Dendritic cell treated with granulocyte-macrophage colony-stimulating factor and Interleukin-4, amounts not matched to agents 40 ng/mL and 50 ng/mL, for 4 days (primary cell): ENCODE data around the gene SLC10A3.

Source experiments
- H3K27ac Mint-ChIP-seq: one replicate; pipeline ENCODE4 v1.8.0; 2022; ENCODE audit warnings: mild to moderate bottlenecking, mixed read lengths
- H3K27me3 Mint-ChIP-seq: one replicate; pipeline ENCODE4 v1.8.0; 2022; ENCODE audit warnings: mild to moderate bottlenecking, mixed read lengths
- H3K36me3 Mint-ChIP-seq: one replicate; pipeline ENCODE4 v1.8.0; 2022; ENCODE audit warnings: low read depth, mixed read lengths
- H3K4me1 Mint-ChIP-seq: one replicate; pipeline ENCODE4 v1.8.0; 2022; ENCODE audit warnings: low read depth, mixed read lengths
- H3K4me3 Mint-ChIP-seq: one replicate; pipeline ENCODE4 v1.8.0; 2022; ENCODE audit warnings: mild to moderate bottlenecking, moderate library complexity, mixed read lengths
- H3K9me3 Mint-ChIP-seq: one replicate; pipeline ENCODE4 v1.8.0; 2022; ENCODE audit warnings: mixed read lengths
- intact Hi-C: fragments of 100-400 bp; cut with micrococcal nuclease; formaldehyde crosslinking; loops from one replicate; pipeline ENCODE4 v1.15.0; 2022

The SLC10A3 gene, protein sequence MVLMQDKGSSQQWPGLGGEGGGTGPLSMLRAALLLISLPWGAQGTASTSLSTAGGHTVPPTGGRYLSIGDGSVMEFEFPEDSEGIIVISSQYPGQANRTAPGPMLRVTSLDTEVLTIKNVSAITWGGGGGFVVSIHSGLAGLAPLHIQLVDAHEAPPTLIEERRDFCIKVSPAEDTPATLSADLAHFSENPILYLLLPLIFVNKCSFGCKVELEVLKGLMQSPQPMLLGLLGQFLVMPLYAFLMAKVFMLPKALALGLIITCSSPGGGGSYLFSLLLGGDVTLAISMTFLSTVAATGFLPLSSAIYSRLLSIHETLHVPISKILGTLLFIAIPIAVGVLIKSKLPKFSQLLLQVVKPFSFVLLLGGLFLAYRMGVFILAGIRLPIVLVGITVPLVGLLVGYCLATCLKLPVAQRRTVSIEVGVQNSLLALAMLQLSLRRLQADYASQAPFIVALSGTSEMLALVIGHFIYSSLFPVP

DNA sequence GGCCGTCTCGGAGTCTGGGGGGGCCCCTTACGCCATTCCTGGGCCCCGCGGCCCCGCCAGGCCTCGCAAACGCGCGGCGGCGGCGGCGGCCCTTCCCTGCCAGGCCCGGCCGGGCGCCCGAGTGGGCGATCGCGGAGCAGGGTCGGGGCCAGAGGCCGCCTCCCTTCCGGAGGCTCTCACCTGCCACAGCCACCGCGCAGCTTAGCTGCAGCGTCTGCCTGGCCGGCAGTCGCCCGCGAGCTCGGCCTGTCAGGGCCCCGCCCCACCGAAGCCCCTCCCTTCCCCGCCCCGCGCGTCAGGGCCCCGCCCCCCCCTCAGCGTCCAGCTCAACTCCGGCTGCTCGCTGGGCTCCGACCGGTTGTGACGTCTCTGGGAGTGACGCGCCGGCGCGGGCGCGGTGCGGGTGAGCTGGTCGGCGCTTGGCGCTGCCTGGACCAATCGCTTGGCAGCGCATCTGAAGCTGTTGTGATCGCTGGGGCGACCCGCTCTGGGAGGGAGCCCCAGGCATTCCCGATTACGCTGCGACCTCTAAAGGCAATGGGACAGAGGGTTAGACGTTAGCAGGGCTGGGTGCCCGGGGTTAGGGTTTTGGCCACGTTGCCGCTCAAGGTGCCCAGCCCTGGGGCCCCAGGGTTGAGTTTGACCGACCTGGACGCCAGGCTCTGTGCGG, at the start of gene SLC10A3:
Gene SLC10A3, minus strand, starts transcription at position 216 of the 670 bp plus-strand sequence. CDS start 1,689 bp downstream, outside the sequence.
- intact Hi-C loops: loop anchor here (5.0 kb wide), 1 partner anchor 37 kb away; no protein-coding TSS in a partner anchor
- peak within 1 kb of the TSS; percentile 95 for H3K27ac Mint-ChIP-seq
- H3K36me3 Mint-ChIP-seq: peaks cover 21% of the 10 kb centered on the region
- H3K4me1 Mint-ChIP-seq: peaks cover 29% of the 10 kb centered on the region
- H3K4me3 Mint-ChIP-seq: peak within 1 kb of the TSS; percentile 82
- peaks cover 3% of the 10 kb centered on the region for H3K27me3 Mint-ChIP-seq
- H3K9me3 Mint-ChIP-seq: no peaks in the 10 kb centered on the region

- Mint-ChIP-seq H3K36me3 (peaks cover 78% of the 10 kb centered on the region), H3K4me3 (no peak overlapping the region), H3K27me3 (no peaks in the 10 kb centered on the region), H3K9me3 (no peaks in the 10 kb centered on the region), H3K27ac (peak overlapping the region; percentile 20), H3K4me1 (peaks cover 54% of the 10 kb centered on the region)
- intact Hi-C loops: no loop called here
Observed at GRCh38 chrX:154539077-154539476, 48.6 kb upstream of the SLC10A3 start.

DNA sequence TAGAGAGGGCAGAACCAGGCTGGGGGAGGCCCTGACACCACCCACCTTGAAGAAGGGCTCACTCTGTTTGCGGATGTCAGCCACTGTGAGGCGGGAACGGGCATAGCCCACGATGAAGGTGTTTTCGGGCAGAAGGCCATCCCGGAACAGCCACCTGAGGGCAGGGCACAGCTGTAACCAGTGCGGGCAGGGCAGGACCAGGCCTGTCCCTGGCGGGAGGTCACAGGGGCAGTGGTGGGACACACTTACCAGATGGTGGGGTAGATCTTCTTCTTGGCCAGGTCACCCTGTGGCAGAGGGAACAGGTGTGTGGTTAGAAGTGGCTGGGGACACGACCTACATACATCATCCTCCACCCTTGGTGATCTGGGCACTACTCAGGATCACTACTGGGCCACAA, 45.5 kb upstream of the SLC10A3 start:
- Mint-ChIP-seq H3K4me1 (peaks cover 30% of the 10 kb centered on the region), H3K9me3 (no peaks in the 10 kb centered on the region), H3K27ac (no peak overlapping the region), H3K36me3 (peaks cover 91% of the 10 kb centered on the region), H3K4me3 (no peak overlapping the region), H3K27me3 (no peaks in the 10 kb centered on the region)
- intact Hi-C loops: no loop called here

GRCh38 chrX:154534526-154535322, 44.3 kb upstream of the SLC10A3 start:
- H3K36me3 Mint-ChIP-seq: peaks cover 89% of the 10 kb centered on the region
- H3K9me3 Mint-ChIP-seq: no peaks in the 10 kb centered on the region
- intact Hi-C loops: loop anchor here (5.0 kb wide), 1 partner anchor 402 kb away; no protein-coding TSS in a partner anchor
- no peaks in the 10 kb centered on the region for H3K27me3 Mint-ChIP-seq
- peaks cover 24% of the 10 kb centered on the region for H3K4me1 Mint-ChIP-seq
- no peak overlapping the region for H3K4me3 Mint-ChIP-seq
- H3K27ac Mint-ChIP-seq: peak overlapping the region; percentile 45

GRCh38 chrX:154532690-154533089, 42.3 kb upstream of the SLC10A3 start:
- Mint-ChIP-seq H3K9me3 (no peaks in the 10 kb centered on the region), H3K27me3 (no peaks in the 10 kb centered on the region), H3K27ac (no peak overlapping the region), H3K4me1 (peaks cover 13% of the 10 kb centered on the region), H3K36me3 (peaks cover 72% of the 10 kb centered on the region), H3K4me3 (no peak overlapping the region)
- intact Hi-C loops: loop anchor here (5.0 kb wide), 1 partner anchor 400 kb away; no protein-coding TSS in a partner anchor

DNA sequence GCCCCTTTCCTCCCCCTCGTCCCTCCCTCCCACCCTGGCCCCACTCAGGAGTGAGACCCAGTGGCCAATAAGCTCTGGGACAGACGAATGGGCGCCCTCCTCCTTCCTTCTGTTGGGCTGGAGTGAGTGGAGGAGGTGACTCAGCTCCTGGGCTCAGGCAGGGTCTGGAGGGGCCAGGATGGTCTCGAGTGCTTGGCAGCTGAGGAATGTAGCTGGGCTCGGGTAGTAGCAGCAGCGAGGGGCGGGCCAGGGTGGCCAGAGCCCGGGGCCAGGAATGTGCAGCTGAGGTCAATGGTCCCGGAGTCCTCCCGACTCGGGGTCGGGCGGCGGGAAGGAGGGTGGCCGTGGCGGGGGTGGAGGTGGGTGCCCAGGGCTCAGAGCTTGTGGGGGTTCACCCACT, 41.2 kb upstream of the SLC10A3 start:
- Mint-ChIP-seq H3K9me3 (no peaks in the 10 kb centered on the region), H3K4me3 (no peak overlapping the region), H3K4me1 (peaks cover 13% of the 10 kb centered on the region), H3K27ac (no peak overlapping the region), H3K27me3 (no peaks in the 10 kb centered on the region), H3K36me3 (peaks cover 65% of the 10 kb centered on the region)
- intact Hi-C loops: loop anchor here (5.0 kb wide), 1 partner anchor 399 kb away; no protein-coding TSS in a partner anchor

- Mint-ChIP-seq H3K9me3 (no peaks in the 10 kb centered on the region), H3K36me3 (peaks cover 52% of the 10 kb centered on the region), H3K4me3 (no peak overlapping the region), H3K4me1 (peaks cover 21% of the 10 kb centered on the region), H3K27me3 (no peaks in the 10 kb centered on the region), H3K27ac (no peak overlapping the region)
- intact Hi-C loops: loop anchor here (5.0 kb wide), 1 partner anchor 398 kb away; no protein-coding TSS in a partner anchor
Observed at GRCh38 chrX:154530286-154530685, 39.9 kb upstream of the SLC10A3 start.

DNA sequence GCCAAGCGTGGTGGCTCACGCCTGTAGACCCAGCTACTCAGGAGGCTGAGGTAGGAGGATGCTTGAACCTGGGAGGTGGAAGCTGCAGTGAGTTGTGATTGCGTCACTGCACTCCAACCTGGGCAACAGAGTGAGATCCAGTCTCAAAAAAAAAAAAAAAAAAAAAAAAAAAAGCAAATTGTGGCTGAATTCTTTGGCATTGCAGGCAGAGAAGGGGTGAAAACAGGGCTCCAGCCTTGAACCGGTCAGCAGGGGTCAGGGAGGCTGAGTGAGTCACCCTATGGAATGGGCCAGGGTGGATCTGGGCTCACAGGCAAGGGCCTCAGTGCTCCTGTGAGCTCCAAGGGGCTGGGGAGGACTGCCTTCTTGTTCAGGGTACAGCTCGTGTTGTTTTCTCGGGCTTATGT, 38.8 kb upstream of the SLC10A3 start:
- Mint-ChIP-seq H3K4me3 (no peak overlapping the region), H3K4me1 (peaks cover 11% of the 10 kb centered on the region), H3K36me3 (peaks cover 41% of the 10 kb centered on the region), H3K9me3 (no peaks in the 10 kb centered on the region), H3K27me3 (no peaks in the 10 kb centered on the region), H3K27ac (no peak overlapping the region)
- intact Hi-C loops: loop anchor here (5.0 kb wide), 1 partner anchor 37 kb away; the partner anchor contains the start of gene SLC10A3

- Mint-ChIP-seq H3K27me3 (no peaks in the 10 kb centered on the region), H3K4me3 (peak overlapping the region; percentile 64), H3K27ac (peak overlapping the region; percentile 78), H3K4me1 (peaks cover 11% of the 10 kb centered on the region), H3K36me3 (peaks cover 20% of the 10 kb centered on the region), H3K9me3 (no peaks in the 10 kb centered on the region)
- intact Hi-C loops: loop anchor here (5.0 kb wide), 1 partner anchor 35 kb away; the partner anchor contains the start of gene SLC10A3
Observed at GRCh38 chrX:154526901-154527675, 36.7 kb upstream of the SLC10A3 start.

GRCh38 chrX:154525606-154526490, 35.4 kb upstream of the SLC10A3 start:
- Mint-ChIP-seq H3K9me3 (no peaks in the 10 kb centered on the region), H3K27me3 (no peaks in the 10 kb centered on the region), H3K4me3 (no peak overlapping the region), H3K27ac (no peak overlapping the region), H3K36me3 (peaks cover 7% of the 10 kb centered on the region), H3K4me1 (peaks cover 11% of the 10 kb centered on the region)
- intact Hi-C loops: loop anchor here (5.0 kb wide), 1 partner anchor 34 kb away; the partner anchor contains the start of gene SLC10A3

DNA sequence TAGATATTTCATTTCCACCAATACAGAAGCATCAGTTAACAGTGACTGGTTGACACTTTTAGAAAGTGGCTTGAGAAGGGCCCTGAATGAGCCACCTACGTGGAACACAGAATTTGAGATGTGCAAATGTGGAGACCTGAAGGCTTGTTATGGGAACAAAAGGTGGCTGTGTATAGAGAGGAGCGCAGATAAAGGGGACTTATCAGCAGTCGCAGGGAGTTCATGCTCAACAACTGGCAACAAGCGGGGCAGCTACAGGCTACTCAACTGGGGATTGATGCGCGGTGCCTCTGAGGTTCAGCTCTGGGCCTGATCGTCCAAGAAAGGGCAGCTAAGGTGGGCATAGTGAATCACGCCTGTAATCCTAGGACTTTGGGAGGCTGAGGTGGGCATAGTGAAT, 29.0 kb upstream of the SLC10A3 start:
- Mint-ChIP-seq H3K9me3 (no peaks in the 10 kb centered on the region), H3K27me3 (no peaks in the 10 kb centered on the region), H3K4me1 (peaks cover 12% of the 10 kb centered on the region), H3K36me3 (no peaks in the 10 kb centered on the region), H3K27ac (no peak overlapping the region), H3K4me3 (no peak overlapping the region)
- intact Hi-C loops: no loop called here

GRCh38 chrX:154517101-154517781, 26.8 kb upstream of the SLC10A3 start:
- Mint-ChIP-seq H3K9me3 (no peaks in the 10 kb centered on the region), H3K27me3 (no peaks in the 10 kb centered on the region), H3K4me3 (no peak overlapping the region), H3K36me3 (peaks cover 7% of the 10 kb centered on the region), H3K27ac (peak overlapping the region; percentile 92), H3K4me1 (peaks cover 27% of the 10 kb centered on the region)
- intact Hi-C loops: no loop called here
